Ovary (tissue), 9 donors: ENCODE data around the gene INPP5D. TPM values are rescaled to one million over a fixed set of nuclear protein-coding genes. Genes with fewer than 3 reads are reported as not detected.

ENCODE experiments used
- DNase-seq, 5 donors: peaks; one replicate each; pipeline ENCODE4 v3.0.0-alpha.2; 2019 to 2020
- H3K27ac ChIP-seq, 2 donors: fragments of 200-600 bp; one replicate each; pipeline versions ENCODE4 v1.5.1 to v1.8.0; 2019 to 2022
- H3K27me3 ChIP-seq: fragments of 200-600 bp; one replicate; pipeline ENCODE4 v1.8.0; 2022
- H3K36me3 ChIP-seq: fragments of 200-600 bp; sonication (generic); one replicate; pipeline ENCODE4 v1.5.1; 2019
- H3K4me1 ChIP-seq: one replicate; pipeline ENCODE4 v1.8.1; 2013; ENCODE audit warnings: mild to moderate bottlenecking, moderate library complexity; ENCODE audit not compliant: insufficient read depth
- H3K4me3 ChIP-seq: fragments of 200-600 bp; sonication (generic); one replicate; pipeline ENCODE4 v1.5.1; 2017
- H3K9me3 ChIP-seq, 2 donors: fragments of 200-600 bp in 1 of 2; sonication (generic) in 1 of 2; one replicate each; pipeline versions ENCODE4 v1.5.1 to v1.8.1; 2013 to 2019; ENCODE audit warnings: mild to moderate bottlenecking in 1 of 2, moderate library complexity in 1 of 2
- CTCF ChIP-seq, 3 donors: fragments of 450-650 bp in 2 of 3; fragments of 200-600 bp in 1 of 3; IDR thresholded peaks; one replicate each; pipeline versions ENCODE4 v1.5.1 to v1.8.0; 2016 to 2022; ENCODE audit warnings: antibody characterized with exemption in 3 of 3, mild to moderate bottlenecking in 1 of 3
- EP300 ChIP-seq: sonication (generic); formaldehyde crosslinking; IDR thresholded peaks from one replicate; pipeline ENCODE4 v1.6.1; 2017; ENCODE audit warnings: antibody characterized with exemption
- POLR2A ChIP-seq: fragments of 450-650 bp; IDR thresholded peaks from one replicate; pipeline ENCODE4 v1.6.1; 2017; ENCODE audit warnings: antibody characterized with exemption, mild to moderate bottlenecking, moderate library complexity
- WGBS, 3 donors: extraction: QIAGEN DNeasy Blood & Tissue Kit in 1 of 3; methylation state at CpG; one replicate each; pipeline versions ENCODE4 v1.1.5 to v1.1.7; 2013 to 2017; 5-methylcytosine and 5-hydroxymethylcytosine counted together
- intact Hi-C, 4 donors: fragments of 100-400 bp; cut with DNase I; formaldehyde crosslinking; loops; one replicate each; pipeline versions ENCODE4 v1.11.0 to v1.15.1; 2022 to 2023
- polyA plus RNA-seq, 2 donors: library from polyadenylated mRNA; stranded (reverse); fragments of 200-250 nt in 1 of 2; fragments of 350-450 nt in 1 of 2; fragmentation: Illumina TruSeq in 1 of 2; extraction: RNeasy Lipid Tissue Mini Kit (QIAGEN cat#74804) in 1 of 2; gene quantifications; one replicate each; pipeline ENCODE4 v1.2.3, GENCODE V29; 2013 to 2014
- total RNA-seq, 7 donors: library from RNA; depleted of rRNA in 2 of 7; stranded (reverse); fragments of >200 nt in 2 of 7; fragmentation: NEBNext Ultra II Directional in 3 of 7; extraction: Animal tissue kit (Norgen Biotek cat#: 25700) in 3 of 7; gene quantifications; one replicate each; pipeline versions ENCODE4 v1.1.0 to v1.2.4, GENCODE V29; 2016 to 2023
- donor health status: DM: no; HTN: no; CAD: no; lungs with moderate emphysema.
- donor health status: DM: no; HTN: no; CAD: no.
- donor health status: Bipolar disorder and iron deficiency.
- donor health status: DM: yes; HTN: yes; CAD: no.
- donor health status: DM: no; HTN: no; CAD: no.
- donor health status: DM: yes; HTN: yes; CAD: no.

The INPP5D gene
- total and polyA plus RNA-seq, 9 donors, result 4.1 to 14.4 (median 7.7) TPM

GRCh38 chr2:233060980-233061590 lies 943 bp downstream of the INPP5D start:
- Histone ChIP-seq H3K4me1 (peaks cover 5% of the 10 kb centered on the region), H3K36me3 (no peaks in the 10 kb centered on the region), H3K27me3 (no peaks in the 10 kb centered on the region), H3K9me3 (no peaks in the 10 kb centered on the region), H3K4me3 (no peak overlapping the region), H3K27ac (no peak overlapping the region)
- DNase-seq, result no peak
- no peak for TF ChIP-seq CTCF (IDR thresholded peaks at IDR 0.05)
- TF ChIP-seq EP300, result no peak
- 71 to 86% (median 77%) methylated on average over 10 of the region's 10 CpGs for WGBS, 3 donors
- intact Hi-C loops, result no loop called here

- intact Hi-C loops, result no loop called here
- peak in 2 of 5 donors; percentile 32 to 43 for DNase-seq
- Histone ChIP-seq H3K4me1 (peaks cover 5% of the 10 kb centered on the region), H3K9me3 (no peaks in the 10 kb centered on the region), H3K27me3 (no peaks in the 10 kb centered on the region), H3K4me3 (no peak overlapping the region), H3K36me3 (no peaks in the 10 kb centered on the region), H3K27ac (no peak overlapping the region)
- TF ChIP-seq EP300 (no peak), POLR2A (no peak), CTCF (IDR thresholded peaks at IDR 0.05) (no peak)
- 35 to 46% (median 40%) methylated on average over 12 of the region's 12 CpGs for WGBS, 3 donors
Observed at GRCh38 chr2:233061591-233062450, 1.7 kb downstream of the INPP5D start.

GRCh38 chr2:233062451-233062850 lies 2.3 kb downstream of the INPP5D start:
- Histone ChIP-seq H3K9me3 (no peaks in the 10 kb centered on the region), H3K36me3 (no peaks in the 10 kb centered on the region), H3K4me3 (no peak overlapping the region), H3K27ac (no peak overlapping the region), H3K27me3 (no peaks in the 10 kb centered on the region), H3K4me1 (peaks cover 5% of the 10 kb centered on the region)
- DNase-seq, result no peak
- WGBS, 3 donors, result 88 to 90% (median 90%) methylated on average over 4 of the region's 4 CpGs
- TF ChIP-seq POLR2A, result no peak
- TF ChIP-seq EP300, result no peak
- TF ChIP-seq CTCF (IDR thresholded peaks at IDR 0.05), result no peak
- intact Hi-C loops, result no loop called here

- no peak for DNase-seq
- Histone ChIP-seq H3K4me3 (no peak overlapping the region), H3K27me3 (no peaks in the 10 kb centered on the region), H3K36me3 (no peaks in the 10 kb centered on the region), H3K27ac (no peak overlapping the region), H3K4me1 (peaks cover 5% of the 10 kb centered on the region), H3K9me3 (no peaks in the 10 kb centered on the region)
- no peak for TF ChIP-seq CTCF (IDR thresholded peaks at IDR 0.05)
- TF ChIP-seq POLR2A, result no peak
- no peak for TF ChIP-seq EP300
- 88 to 100% (median 95%) methylated on average over 6 of the region's 6 CpGs for WGBS, 3 donors
- intact Hi-C loops, result no loop called here
Observed at GRCh38 chr2:233062946-233063268, 2.8 kb downstream of the INPP5D start.
